ENCODE measurements around the gene TPO. TPM values are rescaled to one million over a fixed set of nuclear protein-coding genes. Genes with fewer than 3 reads are reported as not detected.

Gene TPO
- total RNA-seq, 1 experiment from 2014 or later: not detected

DNA sequence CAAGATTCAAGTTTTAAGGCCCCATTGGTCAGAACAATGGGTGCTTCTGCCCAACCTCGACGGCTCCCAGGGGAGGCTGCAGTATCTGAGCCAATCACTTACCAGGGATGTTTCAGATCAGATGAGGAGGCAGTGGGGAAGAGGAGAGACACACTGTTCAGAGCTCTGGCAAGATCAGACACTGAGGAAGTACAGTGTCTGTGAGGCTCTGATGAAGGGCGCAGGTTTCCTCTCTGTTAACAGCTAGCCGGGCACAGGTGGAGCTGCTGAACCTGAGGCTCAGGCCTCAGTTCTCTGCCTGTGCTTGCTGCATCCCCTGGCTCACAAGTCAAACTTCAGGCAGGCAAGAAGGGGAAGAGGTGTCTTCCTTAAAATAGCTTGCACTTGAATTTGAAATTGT is 69.7 kb downstream of the TPO start:
- ChIA-PET POLR2A (no interaction called here), CTCF (no interaction called here)
- TF ChIP-seq, protein P1, sequence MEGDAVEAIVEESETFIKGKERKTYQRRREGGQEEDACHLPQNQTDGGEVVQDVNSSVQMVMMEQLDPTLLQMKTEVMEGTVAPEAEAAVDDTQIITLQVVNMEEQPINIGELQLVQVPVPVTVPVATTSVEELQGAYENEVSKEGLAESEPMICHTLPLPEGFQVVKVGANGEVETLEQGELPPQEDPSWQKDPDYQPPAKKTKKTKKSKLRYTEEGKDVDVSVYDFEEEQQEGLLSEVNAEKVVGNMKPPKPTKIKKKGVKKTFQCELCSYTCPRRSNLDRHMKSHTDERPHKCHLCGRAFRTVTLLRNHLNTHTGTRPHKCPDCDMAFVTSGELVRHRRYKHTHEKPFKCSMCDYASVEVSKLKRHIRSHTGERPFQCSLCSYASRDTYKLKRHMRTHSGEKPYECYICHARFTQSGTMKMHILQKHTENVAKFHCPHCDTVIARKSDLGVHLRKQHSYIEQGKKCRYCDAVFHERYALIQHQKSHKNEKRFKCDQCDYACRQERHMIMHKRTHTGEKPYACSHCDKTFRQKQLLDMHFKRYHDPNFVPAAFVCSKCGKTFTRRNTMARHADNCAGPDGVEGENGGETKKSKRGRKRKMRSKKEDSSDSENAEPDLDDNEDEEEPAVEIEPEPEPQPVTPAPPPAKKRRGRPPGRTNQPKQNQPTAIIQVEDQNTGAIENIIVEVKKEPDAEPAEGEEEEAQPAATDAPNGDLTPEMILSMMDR (IDR thresholded peaks at IDR 0.05; ENCODE audit: unreplicated experiment): no peak
- no peak overlapping the region for H3K4me3 Mint-ChIP-seq (ENCODE audit: unreplicated experiment)
- intact Hi-C loops (cut with micrococcal nuclease): no loop called here
- H3K27me3 Mint-ChIP-seq (ENCODE audit: insufficient read depth, unreplicated experiment): peaks cover 13% of the 10 kb centered on the region
- no peak overlapping the region for H3K27ac Mint-ChIP-seq (ENCODE audit: low read depth, unreplicated experiment)
- DNase-seq (ENCODE audit: unreplicated experiment): no peak
- no peaks in the 10 kb centered on the region for H3K9me3 Mint-ChIP-seq (ENCODE audit: unreplicated experiment)
- no peaks in the 10 kb centered on the region for H3K4me1 Mint-ChIP-seq (ENCODE audit: insufficient read depth, unreplicated experiment)
- no TSS peak for BruUV-seq (replicated peaks)
- no peaks in the 10 kb centered on the region for H3K36me3 Mint-ChIP-seq (ENCODE audit: insufficient read depth, unreplicated experiment)

DNA sequence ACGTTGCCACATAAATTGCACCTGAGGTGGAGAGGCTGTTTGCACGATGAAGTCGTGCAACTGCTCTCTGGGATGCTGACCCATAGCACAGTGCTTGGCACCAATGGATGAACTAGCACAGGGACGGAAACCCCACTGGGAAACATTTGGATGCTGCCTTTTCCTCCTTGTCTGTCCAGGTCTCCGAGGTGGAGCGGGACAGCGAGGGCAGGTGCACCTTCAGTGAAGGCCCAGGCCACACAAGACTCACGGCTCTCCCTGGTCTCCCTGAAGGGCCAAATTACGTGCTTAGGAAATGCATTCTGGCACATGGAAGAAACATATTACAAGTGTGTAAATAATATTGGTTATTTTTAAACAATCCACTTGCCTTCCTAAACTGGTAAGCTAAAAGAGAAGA is 70.3 kb downstream of the TPO start:
- H3K9me3 Mint-ChIP-seq (ENCODE audit: unreplicated experiment): no peaks in the 10 kb centered on the region
- no peak overlapping the region for H3K27ac Mint-ChIP-seq (ENCODE audit: low read depth, unreplicated experiment)
- TF ChIP-seq, protein P1 (IDR thresholded peaks at IDR 0.05; ENCODE audit: unreplicated experiment): no peak
- H3K36me3 Mint-ChIP-seq (ENCODE audit: insufficient read depth, unreplicated experiment): no peaks in the 10 kb centered on the region
- no peak overlapping the region for H3K4me3 Mint-ChIP-seq (ENCODE audit: unreplicated experiment)
- CTCF ChIA-PET: no interaction called here
- intact Hi-C loops (cut with micrococcal nuclease): no loop called here
- H3K4me1 Mint-ChIP-seq (ENCODE audit: insufficient read depth, unreplicated experiment): no peaks in the 10 kb centered on the region
- POLR2A ChIA-PET: no interaction called here
- BruUV-seq (replicated peaks): no TSS peak
- no peak for DNase-seq (ENCODE audit: unreplicated experiment)
- H3K27me3 Mint-ChIP-seq (ENCODE audit: insufficient read depth, unreplicated experiment): peaks cover 13% of the 10 kb centered on the region

DNA sequence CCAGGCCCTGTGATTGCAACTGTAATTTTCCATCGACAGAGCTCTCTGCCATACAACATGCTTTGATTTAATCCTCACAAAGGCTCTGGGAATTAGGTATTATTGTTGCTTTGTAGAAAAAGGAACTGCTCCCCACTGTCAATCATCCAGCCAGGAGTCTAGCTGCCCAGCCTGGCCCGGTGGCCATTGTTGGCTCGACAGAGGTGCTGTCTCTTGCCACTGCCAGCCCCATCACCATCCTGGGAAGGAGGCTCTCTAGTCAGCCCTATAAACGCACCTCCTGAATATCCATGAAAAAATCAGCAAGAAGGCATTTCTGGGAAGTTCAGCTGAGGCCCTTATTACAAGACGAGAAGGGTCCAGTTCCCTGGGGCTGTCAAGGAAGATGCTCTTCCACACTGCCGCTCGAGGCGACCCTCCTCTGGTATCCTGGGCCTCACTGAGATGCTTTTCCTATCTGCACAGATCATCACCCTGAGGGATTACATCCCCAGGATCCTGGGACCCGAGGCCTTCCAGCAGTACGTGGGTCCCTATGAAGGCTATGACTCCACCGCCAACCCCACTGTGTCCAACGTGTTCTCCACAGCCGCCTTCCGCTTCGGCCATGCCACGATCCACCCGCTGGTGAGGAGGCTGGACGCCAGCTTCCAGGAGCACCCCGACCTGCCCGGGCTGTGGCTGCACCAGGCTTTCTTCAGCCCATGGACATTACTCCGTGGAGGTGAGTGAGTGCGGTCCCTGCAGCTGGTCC is 71.0 kb downstream of the TPO start:
- no TSS peak for BruUV-seq (replicated peaks)
- no peak overlapping the region for H3K27ac Mint-ChIP-seq (ENCODE audit: low read depth, unreplicated experiment)
- H3K36me3 Mint-ChIP-seq (ENCODE audit: insufficient read depth, unreplicated experiment): no peaks in the 10 kb centered on the region
- H3K9me3 Mint-ChIP-seq (ENCODE audit: unreplicated experiment): no peaks in the 10 kb centered on the region
- TF ChIP-seq, protein P1 (IDR thresholded peaks at IDR 0.05; ENCODE audit: unreplicated experiment): no peak
- H3K27me3 Mint-ChIP-seq (ENCODE audit: insufficient read depth, unreplicated experiment): peaks cover 13% of the 10 kb centered on the region
- CTCF ChIA-PET: no interaction called here
- intact Hi-C loops (cut with micrococcal nuclease): no loop called here
- DNase-seq (ENCODE audit: unreplicated experiment): no peak
- POLR2A ChIA-PET: no interaction called here
- H3K4me3 Mint-ChIP-seq (ENCODE audit: unreplicated experiment): no peak overlapping the region
- H3K4me1 Mint-ChIP-seq (ENCODE audit: insufficient read depth, unreplicated experiment): no peaks in the 10 kb centered on the region

DNA sequence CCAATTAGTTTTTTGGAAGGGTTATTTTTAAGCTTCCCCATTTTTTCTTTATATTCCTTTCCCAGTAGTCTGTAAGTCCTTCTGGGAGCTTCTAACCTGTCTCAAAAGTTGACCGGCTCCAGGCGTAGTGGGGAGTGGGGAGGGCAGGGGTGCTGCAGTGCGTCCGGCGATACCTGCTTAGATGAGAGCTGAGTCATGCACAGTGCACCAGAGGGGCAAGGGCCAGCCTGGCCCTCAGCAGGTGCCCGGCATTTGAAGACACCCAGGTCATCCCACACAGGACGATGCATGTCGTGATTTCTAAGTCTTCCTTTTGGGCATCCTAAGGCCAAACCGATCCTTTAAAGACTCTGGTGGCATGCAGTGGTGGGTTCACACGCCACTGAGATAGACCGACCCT is 73.4 kb downstream of the TPO start:
- H3K27ac Mint-ChIP-seq (ENCODE audit: low read depth, unreplicated experiment): no peak overlapping the region

More for the DNA sequence above, 73.4 kb downstream of the TPO start:
- no peaks in the 10 kb centered on the region for H3K27me3 Mint-ChIP-seq (ENCODE audit: insufficient read depth, unreplicated experiment)
- H3K36me3 Mint-ChIP-seq (ENCODE audit: insufficient read depth, unreplicated experiment): no peaks in the 10 kb centered on the region
- ChIA-PET CTCF (interaction anchor here (0.7 kb wide), 1 partner anchor 248 kb away, joined by 4 read pairs; no protein-coding TSS in a partner anchor), POLR2A (no interaction called here)
- H3K4me1 Mint-ChIP-seq (ENCODE audit: insufficient read depth, unreplicated experiment): no peaks in the 10 kb centered on the region
- no peaks in the 10 kb centered on the region for H3K9me3 Mint-ChIP-seq (ENCODE audit: unreplicated experiment)
- TF ChIP-seq, protein P1 (IDR thresholded peaks at IDR 0.05; ENCODE audit: unreplicated experiment): no peak
- DNase-seq (ENCODE audit: unreplicated experiment): no peak
- intact Hi-C loops (cut with micrococcal nuclease): no loop called here
- BruUV-seq (replicated peaks): no TSS peak
- H3K4me3 Mint-ChIP-seq (ENCODE audit: unreplicated experiment): no peak overlapping the region

Data from MCF 10A (cell line).